ENCODE results near the gene SLC35D2. TPM values are rescaled to one million over a fixed set of nuclear protein-coding genes. Genes with fewer than 3 reads are reported as not detected.
A peak's percentile ranks its signal among the peaks of the same experiment; 100 is the strongest.
"Not testable (repeated sequence)": the region's sequence is repeated elsewhere in the genome, so short reads cannot be mapped to it uniquely, and the experiment has no call there.

SLC35D2 gene
- total RNA-seq, 6 donors from 2014 or later, result 24.5 to 36.7 (median 29.0) TPM

DNA sequence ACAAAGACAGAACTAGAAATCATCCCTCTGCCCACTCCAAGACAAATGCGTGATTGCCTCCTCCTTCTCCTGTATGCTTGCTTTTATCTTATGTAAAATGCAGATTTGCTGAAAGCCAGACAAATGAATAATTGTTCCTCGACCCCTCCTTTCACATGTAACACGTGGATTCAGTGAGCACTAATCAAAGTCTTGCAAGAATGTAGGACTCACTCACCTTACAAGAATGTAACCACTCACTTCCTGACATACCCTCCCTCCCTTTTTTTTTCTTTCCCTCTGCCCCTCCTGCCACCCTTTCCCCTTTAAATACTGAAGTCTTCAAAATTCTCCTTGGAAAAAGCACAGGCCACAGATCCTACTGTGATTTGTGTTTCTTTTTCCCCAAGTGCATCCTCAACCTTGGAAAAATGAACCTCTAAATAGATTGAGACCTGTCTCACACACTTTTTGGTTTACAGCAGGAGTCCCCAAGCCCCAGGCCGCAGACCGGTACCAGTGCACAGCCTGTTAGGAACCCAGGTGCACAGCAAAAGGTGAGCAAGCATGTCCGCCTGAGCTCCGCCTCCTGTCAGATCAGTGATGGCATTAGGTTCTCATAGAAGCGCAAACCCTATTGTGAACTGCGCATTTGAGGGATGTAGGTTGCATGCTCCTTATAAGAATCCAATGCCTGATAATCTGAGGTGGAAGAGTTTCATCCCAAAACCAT lies 52.1 kb downstream of the SLC35D2 start:
- TF ChIP-seq, protein P1, sequence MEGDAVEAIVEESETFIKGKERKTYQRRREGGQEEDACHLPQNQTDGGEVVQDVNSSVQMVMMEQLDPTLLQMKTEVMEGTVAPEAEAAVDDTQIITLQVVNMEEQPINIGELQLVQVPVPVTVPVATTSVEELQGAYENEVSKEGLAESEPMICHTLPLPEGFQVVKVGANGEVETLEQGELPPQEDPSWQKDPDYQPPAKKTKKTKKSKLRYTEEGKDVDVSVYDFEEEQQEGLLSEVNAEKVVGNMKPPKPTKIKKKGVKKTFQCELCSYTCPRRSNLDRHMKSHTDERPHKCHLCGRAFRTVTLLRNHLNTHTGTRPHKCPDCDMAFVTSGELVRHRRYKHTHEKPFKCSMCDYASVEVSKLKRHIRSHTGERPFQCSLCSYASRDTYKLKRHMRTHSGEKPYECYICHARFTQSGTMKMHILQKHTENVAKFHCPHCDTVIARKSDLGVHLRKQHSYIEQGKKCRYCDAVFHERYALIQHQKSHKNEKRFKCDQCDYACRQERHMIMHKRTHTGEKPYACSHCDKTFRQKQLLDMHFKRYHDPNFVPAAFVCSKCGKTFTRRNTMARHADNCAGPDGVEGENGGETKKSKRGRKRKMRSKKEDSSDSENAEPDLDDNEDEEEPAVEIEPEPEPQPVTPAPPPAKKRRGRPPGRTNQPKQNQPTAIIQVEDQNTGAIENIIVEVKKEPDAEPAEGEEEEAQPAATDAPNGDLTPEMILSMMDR (IDR thresholded peaks at IDR 0.05), result no peak
- TF ChIP-seq POLR2AphosphoS5 (IDR thresholded peaks at IDR 0.05), result no peak
- TF ChIP-seq POLR2A (IDR thresholded peaks at IDR 0.05), result no peak
- TF ChIP-seq EP300 (IDR thresholded peaks at IDR 0.05), result no peak
- Histone ChIP-seq H3K36me3 (peaks cover 0 to 13% (median 4%) of the 10 kb centered on the region in 4 donors), H3K27me3 (no peaks in the 10 kb centered on the region), H3K4me1 (no peaks in the 10 kb centered on the region), H3K4me3 (no peak overlapping the region), H3K9me3 (no peaks in the 10 kb centered on the region), H3K27ac (no peak overlapping the region)
- DNase-seq, result no peak
- ATAC-seq (ENCODE audit: low FRiP score in 2 of 2), result no peak
- WGBS, 2 donors, result 76 to 85% methylated on average over 8 to 9 of the region's 9 CpGs

DNA sequence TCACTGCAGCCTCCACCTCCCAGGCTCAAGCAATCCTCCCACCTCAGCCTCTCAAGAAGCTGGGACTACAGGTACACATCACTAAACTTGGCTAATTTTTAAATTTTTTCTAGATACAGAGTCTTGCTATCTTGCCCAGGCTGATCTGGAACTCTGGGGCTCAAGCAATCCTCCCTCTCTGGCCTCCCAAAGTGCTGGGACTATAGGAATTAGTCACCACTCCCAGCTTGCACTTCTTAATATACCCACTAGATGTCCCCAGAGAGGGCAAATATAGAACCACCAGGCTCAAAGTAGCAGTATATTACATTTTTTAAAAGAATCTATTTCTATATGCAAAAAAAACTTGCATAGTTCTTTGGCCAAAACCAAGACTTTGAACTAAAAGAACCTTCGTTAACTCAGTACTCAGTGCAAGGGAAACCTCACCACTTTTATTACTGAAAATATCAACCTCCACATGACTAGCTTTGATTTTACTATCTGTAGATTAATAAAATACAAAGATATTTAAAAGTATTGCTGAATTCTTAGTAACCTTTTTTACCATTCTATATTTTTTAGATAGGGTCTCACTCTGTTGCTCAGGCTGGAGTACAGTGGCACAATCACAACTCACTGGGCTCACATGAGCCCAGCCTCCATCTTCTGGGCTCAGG lies 55.7 kb downstream of the SLC35D2 start:
- ATAC-seq (ENCODE audit: low FRiP score in 2 of 2), result peak; percentile 79 to 89

GRCh38 chr9:96323169-96323568 lies 60.3 kb downstream of the SLC35D2 start:
- no peak overlapping the region for H3K4me3 ChIP-seq

More for the DNA sequence above, 55.7 kb downstream of the SLC35D2 start:
- WGBS, 2 donors, result 34 to 61% methylated on average over 1 of the region's 1 CpG
- Histone ChIP-seq H3K4me3 (no peak overlapping the region), H3K36me3 (peaks cover 0 to 20% (median 6%) of the 10 kb centered on the region in 4 donors), H3K9me3 (no peaks in the 10 kb centered on the region), H3K27me3 (no peaks in the 10 kb centered on the region), H3K4me1 (no peaks in the 10 kb centered on the region), H3K27ac (no peak overlapping the region)
- TF ChIP-seq, protein P1 (IDR thresholded peaks at IDR 0.05), result peak; percentile 66 to 95 (median 78)
- TF ChIP-seq POLR2AphosphoS5 (IDR thresholded peaks at IDR 0.05), result no peak
- DNase-seq, result no peak

GRCh38 chr9:96322736-96323135 lies 60.8 kb downstream of the SLC35D2 start:
- H3K27me3 ChIP-seq; ATAC-seq (ENCODE audit: low FRiP score in 2 of 2); DNase-seq; H3K27ac ChIP-seq; H3K9me3 ChIP-seq; H3K4me1 ChIP-seq; H3K4me3 ChIP-seq: not testable (repeated sequence)
- WGBS, 2 donors, result 75 to 87% methylated on average over 5 of the region's 5 CpGs
- peaks cover 0 to 36% (median 14%) of the 10 kb centered on the region in 4 donors for H3K36me3 ChIP-seq

More at GRCh38 chr9:96323169-96323568, 60.3 kb downstream of the SLC35D2 start:
- ATAC-seq (ENCODE audit: low FRiP score in 2 of 2) (no peak), DNase-seq (no peak)
- H3K27me3 ChIP-seq, result no peaks in the 10 kb centered on the region
- TF ChIP-seq POLR2A (IDR thresholded peaks at IDR 0.05) (no peak), EP300 (IDR thresholded peaks at IDR 0.05) (no peak), POLR2AphosphoS5 (IDR thresholded peaks at IDR 0.05) (no peak)
- TF ChIP-seq, protein P1 (IDR thresholded peaks at IDR 0.05), result no peak
- no peaks in the 10 kb centered on the region for H3K9me3 ChIP-seq
- peaks cover 0 to 36% (median 14%) of the 10 kb centered on the region in 4 donors for H3K36me3 ChIP-seq
- H3K4me1 ChIP-seq, result no peaks in the 10 kb centered on the region
- H3K27ac ChIP-seq, result no peak overlapping the region

DNA sequence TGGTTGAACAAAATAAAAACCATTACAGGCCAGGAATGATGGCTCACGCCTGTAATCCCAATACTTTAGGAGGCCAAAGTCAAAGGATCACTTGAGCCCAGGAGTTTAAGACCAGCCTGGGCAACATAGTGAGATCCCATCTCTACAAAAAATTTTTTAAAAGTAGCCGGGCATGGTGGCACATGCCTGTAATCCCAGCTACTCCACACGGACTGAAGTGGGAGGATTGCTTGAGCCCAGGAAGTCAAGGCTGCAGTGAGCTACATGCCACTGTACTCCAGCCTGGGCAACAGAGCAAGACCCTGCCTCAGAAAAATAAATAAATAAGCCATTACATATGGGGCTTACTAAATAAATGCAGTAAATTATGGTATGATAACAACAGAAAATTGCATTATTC lies 61.3 kb downstream of the SLC35D2 start:
- 88 to 98% methylated on average over 3 of the region's 3 CpGs for WGBS, 2 donors
- not testable (repeated sequence) for H3K9me3 ChIP-seq; H3K27ac ChIP-seq; ATAC-seq (ENCODE audit: low FRiP score in 2 of 2); H3K4me1 ChIP-seq; H3K4me3 ChIP-seq; H3K27me3 ChIP-seq; DNase-seq
- H3K36me3 ChIP-seq, result peaks cover 0 to 36% (median 14%) of the 10 kb centered on the region in 4 donors
